Cardiac muscle cell (in vitro differentiated cells and primary cell): ENCODE results near the gene UBAP2L. TPM values are rescaled to one million over a fixed set of nuclear protein-coding genes. Genes with fewer than 3 reads are reported as not detected.
"Not testable (repeated sequence)": the region's sequence is repeated elsewhere in the genome, so short reads cannot be mapped to it uniquely, and the experiment has no call there.

ENCODE experiments used
- DNase-seq, 2 donors: peaks; one replicate each; pipeline versions ENCODE4 v3.0.0 to v3.0.0-alpha.2; 2010 to 2017; ENCODE audit warnings: low read depth in 1 of 2, low spot score in 1 of 2
- H3K27ac ChIP-seq: fragments of 200-600 bp; sonication (generic); 2 replicates; pipeline ENCODE4 v1.5.1; 2016
- H3K27me3 ChIP-seq: fragments of 200-600 bp; sonication (generic); 2 replicates; pipeline ENCODE4 v1.6.0; 2016; ENCODE audit warnings: control low read depth
- H3K36me3 ChIP-seq: fragments of 200-600 bp; sonication (generic); 2 replicates; pipeline ENCODE4 v1.5.1; 2016; ENCODE audit warnings: control low read depth
- H3K4me1 ChIP-seq: fragments of 200-600 bp; sonication (generic); 2 replicates; pipeline ENCODE4 v1.8.1; 2017; ENCODE audit warnings: low read depth, mild to moderate bottlenecking, mixed run types
- H3K4me3 ChIP-seq: fragments of 200-600 bp; sonication (generic); 2 replicates; pipeline ENCODE4 v1.5.1; 2016; ENCODE audit warnings: mild to moderate bottlenecking
- H3K9me3 ChIP-seq: fragments of 200-600 bp; sonication (generic); 2 replicates; pipeline ENCODE4 v1.5.1; 2017; ENCODE audit warnings: low read depth, mild to moderate bottlenecking, control low read depth
- polyA plus RNA-seq: library from polyadenylated mRNA; unstranded; fragments of >200 nt; fragmentation: Nextera tagmentation; extraction: Ambion mirVana; gene quantifications from 2 replicates; pipeline ENCODE4 v1.2.1, GENCODE V29; 2016
- total RNA-seq: library from RNA; depleted of rRNA; stranded (reverse); fragments of >200 nt; gene quantifications from 2 replicates; pipeline ENCODE4 v1.2.3, GENCODE V29; 2016
- TF ChIP-seq, protein P1 (sequence below): IDR thresholded peaks from 2 replicates; pipeline ENCODE4 v1.5.1; 2012; ENCODE audit warnings: low read depth, mild to moderate bottlenecking, low read length

UBAP2L gene
- total and polyA plus RNA-seq, 2 experiments from 2014 or later: 142 to 190 TPM

DNA sequence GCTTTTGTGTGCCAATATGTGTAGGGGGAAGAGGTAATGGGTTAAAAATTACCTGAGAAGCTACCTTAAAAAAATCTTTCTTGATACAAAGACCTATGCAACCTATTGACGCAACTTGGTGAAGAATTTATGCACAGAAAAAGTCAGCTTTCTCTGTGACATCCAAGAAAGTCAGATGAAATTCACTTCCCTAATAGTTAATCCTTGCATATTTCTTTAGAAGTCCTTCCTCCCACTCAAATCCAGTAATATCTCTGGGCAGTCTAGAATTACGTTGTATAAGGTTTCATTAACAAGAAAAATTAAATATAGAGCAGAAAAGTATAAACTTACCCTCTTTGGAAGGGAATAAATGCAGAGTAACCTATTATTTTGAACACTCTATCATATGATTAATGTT, 2.9 kb downstream of the UBAP2L start:
- peaks cover 25% of the 10 kb centered on the region for H3K36me3 ChIP-seq
- H3K27ac ChIP-seq: peak overlapping the region; percentile 56
- H3K4me1 ChIP-seq: peaks cover 32% of the 10 kb centered on the region
- no peak for DNase-seq
- TF ChIP-seq, protein P1, sequence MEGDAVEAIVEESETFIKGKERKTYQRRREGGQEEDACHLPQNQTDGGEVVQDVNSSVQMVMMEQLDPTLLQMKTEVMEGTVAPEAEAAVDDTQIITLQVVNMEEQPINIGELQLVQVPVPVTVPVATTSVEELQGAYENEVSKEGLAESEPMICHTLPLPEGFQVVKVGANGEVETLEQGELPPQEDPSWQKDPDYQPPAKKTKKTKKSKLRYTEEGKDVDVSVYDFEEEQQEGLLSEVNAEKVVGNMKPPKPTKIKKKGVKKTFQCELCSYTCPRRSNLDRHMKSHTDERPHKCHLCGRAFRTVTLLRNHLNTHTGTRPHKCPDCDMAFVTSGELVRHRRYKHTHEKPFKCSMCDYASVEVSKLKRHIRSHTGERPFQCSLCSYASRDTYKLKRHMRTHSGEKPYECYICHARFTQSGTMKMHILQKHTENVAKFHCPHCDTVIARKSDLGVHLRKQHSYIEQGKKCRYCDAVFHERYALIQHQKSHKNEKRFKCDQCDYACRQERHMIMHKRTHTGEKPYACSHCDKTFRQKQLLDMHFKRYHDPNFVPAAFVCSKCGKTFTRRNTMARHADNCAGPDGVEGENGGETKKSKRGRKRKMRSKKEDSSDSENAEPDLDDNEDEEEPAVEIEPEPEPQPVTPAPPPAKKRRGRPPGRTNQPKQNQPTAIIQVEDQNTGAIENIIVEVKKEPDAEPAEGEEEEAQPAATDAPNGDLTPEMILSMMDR: no peak
- no peak overlapping the region for H3K4me3 ChIP-seq
- H3K27me3 ChIP-seq: no peaks in the 10 kb centered on the region
- no peaks in the 10 kb centered on the region for H3K9me3 ChIP-seq

DNA sequence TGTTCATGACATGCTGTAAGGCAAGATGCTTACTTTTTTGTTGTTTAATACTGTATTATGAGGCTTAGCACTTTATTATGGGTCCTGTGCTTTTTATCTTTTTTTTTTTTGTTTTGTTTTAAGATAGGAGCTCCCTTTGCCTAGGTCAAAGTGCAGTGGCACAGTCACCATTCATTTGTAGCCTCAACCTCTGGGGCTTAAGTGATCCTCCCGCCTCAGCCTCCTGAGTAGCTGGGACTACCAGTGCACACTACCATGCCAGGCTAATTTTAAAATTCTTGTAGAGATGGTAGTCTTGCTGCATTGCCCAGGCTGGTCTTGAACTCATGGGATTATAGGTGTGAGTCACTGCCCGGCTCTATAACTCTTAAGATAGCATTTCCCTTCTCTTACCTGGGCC, 4.6 kb downstream of the UBAP2L start:
- H3K27ac ChIP-seq: no peak overlapping the region
- TF ChIP-seq, protein P1: no peak
- DNase-seq: no peak
- H3K36me3 ChIP-seq: peaks cover 40% of the 10 kb centered on the region
- no peak overlapping the region for H3K4me3 ChIP-seq
- no peaks in the 10 kb centered on the region for H3K27me3 ChIP-seq
- H3K9me3 ChIP-seq: no peaks in the 10 kb centered on the region
- H3K4me1 ChIP-seq: peaks cover 25% of the 10 kb centered on the region

DNA sequence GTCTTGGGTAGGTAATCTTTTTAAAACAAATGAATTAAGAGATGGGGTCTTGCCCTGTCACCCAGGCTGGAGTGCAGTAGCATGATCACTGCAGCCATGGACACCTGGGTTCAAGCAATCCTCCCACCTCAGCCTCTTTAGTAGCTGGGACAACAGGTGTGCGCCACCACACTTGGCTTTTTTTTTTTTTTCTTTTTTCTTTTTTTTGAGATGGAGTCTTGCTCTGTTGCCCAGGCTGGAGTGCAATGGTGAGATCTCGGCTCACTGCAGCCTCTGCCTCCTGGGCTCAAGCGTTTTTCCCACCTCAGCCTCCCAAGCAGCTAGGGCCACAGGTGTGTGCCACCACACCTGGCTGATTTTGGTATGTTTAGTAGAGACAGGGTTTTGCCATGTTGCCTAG, 10.4 kb downstream of the UBAP2L start:
- not testable (repeated sequence) for DNase-seq, H3K4me1 ChIP-seq, H3K27me3 ChIP-seq, H3K27ac ChIP-seq, H3K9me3 ChIP-seq, H3K4me3 ChIP-seq
- H3K36me3 ChIP-seq: peaks cover 84% of the 10 kb centered on the region

DNA sequence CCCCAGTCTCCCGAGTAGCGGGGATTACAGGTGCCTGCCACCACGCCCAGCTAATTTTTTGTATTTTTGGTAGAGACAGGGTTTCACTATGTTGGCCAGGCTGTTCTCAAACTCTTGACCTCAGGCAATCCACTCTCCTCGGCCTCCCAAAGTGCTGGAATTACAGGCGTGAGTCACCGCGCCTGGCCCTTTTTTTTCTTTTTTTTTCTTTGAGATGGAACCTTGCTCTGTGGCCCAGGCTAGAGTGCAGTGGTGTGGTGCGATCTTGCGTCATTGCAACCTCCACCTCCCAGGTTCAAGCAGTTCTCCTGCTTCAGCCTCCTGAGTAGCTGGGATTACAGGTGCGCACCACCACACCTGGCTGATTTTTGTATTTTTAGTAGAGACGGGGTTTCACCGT, 12.4 kb downstream of the UBAP2L start:
- peaks cover 87% of the 10 kb centered on the region for H3K36me3 ChIP-seq
- H3K9me3 ChIP-seq, H3K4me1 ChIP-seq, H3K27me3 ChIP-seq, H3K4me3 ChIP-seq, DNase-seq, H3K27ac ChIP-seq: not testable (repeated sequence)

DNA sequence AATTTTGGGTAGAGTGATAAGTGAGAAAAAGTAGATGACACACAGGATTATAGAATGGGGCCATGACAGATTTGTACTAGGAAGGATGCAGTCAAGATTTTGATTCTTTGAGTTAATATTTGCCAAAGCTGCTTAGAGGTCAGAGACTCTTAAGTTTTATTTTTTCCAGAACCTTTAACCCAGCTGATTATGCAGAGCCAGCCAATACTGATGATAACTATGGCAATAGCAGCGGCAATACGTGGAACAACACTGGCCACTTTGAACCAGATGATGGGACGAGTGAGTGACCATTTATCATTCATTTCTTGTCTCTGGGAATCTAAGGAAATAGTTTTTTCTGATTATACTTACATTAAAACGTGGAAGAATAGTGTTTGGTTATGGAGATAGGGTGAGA, 16.1 kb downstream of the UBAP2L start:
- H3K27ac ChIP-seq: no peak overlapping the region
- no peak overlapping the region for H3K4me3 ChIP-seq
- peaks cover 84% of the 10 kb centered on the region for H3K36me3 ChIP-seq
- no peak for DNase-seq
- no peaks in the 10 kb centered on the region for H3K9me3 ChIP-seq
- no peaks in the 10 kb centered on the region for H3K4me1 ChIP-seq
- TF ChIP-seq, protein P1: no peak
- H3K27me3 ChIP-seq: no peaks in the 10 kb centered on the region

DNA sequence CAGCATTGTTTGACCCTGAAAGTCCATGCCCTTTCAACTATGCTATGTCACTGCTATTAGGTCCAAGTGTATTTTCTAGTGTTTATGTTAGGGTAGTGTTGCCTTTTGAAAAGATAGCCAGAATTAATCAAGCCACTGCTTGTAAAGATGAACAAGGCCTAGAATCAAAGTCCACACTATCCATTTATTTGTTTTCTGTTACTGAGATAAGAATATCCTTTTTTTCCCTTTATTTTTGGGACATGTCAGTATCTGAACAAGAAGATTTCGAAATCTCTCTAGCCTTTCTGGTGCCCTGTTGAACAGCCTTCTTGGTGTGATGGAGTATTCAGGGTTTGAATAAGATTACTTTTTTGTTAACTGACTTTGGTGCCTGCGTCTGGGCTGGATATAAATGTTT, 16.7 kb downstream of the UBAP2L start:
- Histone ChIP-seq H3K27me3 (no peaks in the 10 kb centered on the region), H3K36me3 (peaks cover 87% of the 10 kb centered on the region), H3K27ac (no peak overlapping the region), H3K9me3 (no peaks in the 10 kb centered on the region), H3K4me1 (no peaks in the 10 kb centered on the region), H3K4me3 (no peak overlapping the region)
- TF ChIP-seq, protein P1: no peak
- DNase-seq: no peak
